GM23248 (cell line): ENCODE results near the gene ARMH3.

ENCODE experiments used
- EZH2 ChIP-seq: fragments of 200-600 bp; sonication (generic); IDR thresholded peaks from 2 replicates; pipeline ENCODE4 v1.6.1; 2018; ENCODE audit warnings: antibody characterized with exemption, mild to moderate bottlenecking; ENCODE audit not compliant: insufficient read depth, poor library complexity, severe bottlenecking
- EZH2phosphoT487 ChIP-seq: fragments of 200-600 bp; sonication (generic); IDR thresholded peaks from 2 replicates; pipeline ENCODE4 v1.6.1; 2018; ENCODE audit warnings: antibody characterized with exemption, moderate library complexity, mild to moderate bottlenecking, low read depth; ENCODE audit not compliant: insufficient read depth

- no peak for TF ChIP-seq EZH2
- no peak for TF ChIP-seq EZH2phosphoT487
These were observed 10.7 kb downstream of the ARMH3 start for GRCh38 chr10:102045292-102045691.
